ENCODE measurements around the gene PRAME. TPM values are rescaled to one million over a fixed set of nuclear protein-coding genes. Genes with fewer than 3 reads are reported as not detected.

The PRAME gene
- total and polyA plus RNA-seq, 11 donors: 0.23 to 0.59 TPM; not detected in 9

- 91 to 96% (median 93%) methylated on average over 8 to 9 of the region's 9 CpGs for WGBS, 4 donors
- H3K4me1 ChIP-seq: peaks cover 0 to 9% (median 0%) of the 10 kb centered on the region in 12 donors
- intact Hi-C loops (cut with DNase I): no loop called here
- H3K27me3 ChIP-seq: no peaks in the 10 kb centered on the region
- no peak for ATAC-seq
- H3K27ac ChIP-seq: no peak overlapping the region
- DNase-seq: no peak
- H3K4me3 ChIP-seq: no peak overlapping the region
- no peak for TF ChIP-seq CTCF (IDR thresholded peaks at IDR 0.05)
- TF ChIP-seq POLR2A (IDR thresholded peaks at IDR 0.05): no peak
- H3K36me3 ChIP-seq: no peaks in the 10 kb centered on the region
- H3K9me3 ChIP-seq: no peaks in the 10 kb centered on the region
Observed at GRCh38 chr22:22555596-22555995, 3.5 kb downstream of the PRAME start.

- no peak for DNase-seq
- no peak for TF ChIP-seq CTCF (IDR thresholded peaks at IDR 0.05)
- TF ChIP-seq POLR2A (IDR thresholded peaks at IDR 0.05): no peak
- Histone ChIP-seq H3K9me3 (no peaks in the 10 kb centered on the region), H3K4me3 (no peak overlapping the region), H3K4me1 (peaks cover 0 to 9% (median 0%) of the 10 kb centered on the region in 12 donors), H3K27me3 (no peaks in the 10 kb centered on the region), H3K27ac (no peak overlapping the region), H3K36me3 (no peaks in the 10 kb centered on the region)
- 67 to 80% (median 76%) methylated on average over 4 of the region's 4 CpGs for WGBS, 4 donors
- no peak for ATAC-seq
- intact Hi-C loops (cut with DNase I): no loop called here
Observed at GRCh38 chr22:22554587-22555284, 4.3 kb downstream of the PRAME start.

- no peaks in the 10 kb centered on the region for H3K36me3 ChIP-seq
- intact Hi-C loops (cut with DNase I): no loop called here
- no peak overlapping the region for H3K27ac ChIP-seq
- 48 to 57% (median 56%) methylated on average over 8 of the region's 8 CpGs for WGBS, 4 donors
- DNase-seq: no peak
- H3K4me1 ChIP-seq: peaks cover 0 to 9% (median 0%) of the 10 kb centered on the region in 12 donors
- no peak for TF ChIP-seq CTCF (IDR thresholded peaks at IDR 0.05)
- TF ChIP-seq POLR2A (IDR thresholded peaks at IDR 0.05): no peak
- H3K9me3 ChIP-seq: no peaks in the 10 kb centered on the region
- H3K4me3 ChIP-seq: no peak overlapping the region
- peaks cover 0 to 6% (median 0%) of the 10 kb centered on the region in 9 donors for H3K27me3 ChIP-seq
- ATAC-seq: no peak
Observed at GRCh38 chr22:22553735-22554586, 5.1 kb downstream of the PRAME start.

- Histone ChIP-seq H3K36me3 (no peaks in the 10 kb centered on the region), H3K9me3 (no peaks in the 10 kb centered on the region), H3K27ac (no peak overlapping the region), H3K27me3 (peaks cover 0 to 8% (median 0%) of the 10 kb centered on the region in 9 donors), H3K4me3 (no peak overlapping the region), H3K4me1 (peaks cover 0 to 9% (median 0%) of the 10 kb centered on the region in 12 donors)
- TF ChIP-seq CTCF (IDR thresholded peaks at IDR 0.05) (no peak), POLR2A (IDR thresholded peaks at IDR 0.05) (no peak)
- ATAC-seq: no peak
- intact Hi-C loops (cut with DNase I): no loop called here
- no peak for DNase-seq
- 79 to 91% (median 85%) methylated on average over 1 of the region's 1 CpG for WGBS, 4 donors
Observed at GRCh38 chr22:22553141-22553540, 5.9 kb downstream of the PRAME start.

Data from heart left ventricle (tissue), 16 donors.